CD4-positive, alpha-beta T cell treated with Interleukin-17A for 4 hours (primary cell): Measurements from ENCODE around the gene HM13.
"Not testable (repeated sequence)": the region's sequence is repeated elsewhere in the genome, so short reads cannot be mapped to it uniquely, and the experiment has no call there.

Source experiments
- DNase-seq: peaks from one replicate; pipeline ENCODE4 v3.0.0-alpha.2; 2020; ENCODE audit warnings: mixed read lengths

HM13 gene

DNA sequence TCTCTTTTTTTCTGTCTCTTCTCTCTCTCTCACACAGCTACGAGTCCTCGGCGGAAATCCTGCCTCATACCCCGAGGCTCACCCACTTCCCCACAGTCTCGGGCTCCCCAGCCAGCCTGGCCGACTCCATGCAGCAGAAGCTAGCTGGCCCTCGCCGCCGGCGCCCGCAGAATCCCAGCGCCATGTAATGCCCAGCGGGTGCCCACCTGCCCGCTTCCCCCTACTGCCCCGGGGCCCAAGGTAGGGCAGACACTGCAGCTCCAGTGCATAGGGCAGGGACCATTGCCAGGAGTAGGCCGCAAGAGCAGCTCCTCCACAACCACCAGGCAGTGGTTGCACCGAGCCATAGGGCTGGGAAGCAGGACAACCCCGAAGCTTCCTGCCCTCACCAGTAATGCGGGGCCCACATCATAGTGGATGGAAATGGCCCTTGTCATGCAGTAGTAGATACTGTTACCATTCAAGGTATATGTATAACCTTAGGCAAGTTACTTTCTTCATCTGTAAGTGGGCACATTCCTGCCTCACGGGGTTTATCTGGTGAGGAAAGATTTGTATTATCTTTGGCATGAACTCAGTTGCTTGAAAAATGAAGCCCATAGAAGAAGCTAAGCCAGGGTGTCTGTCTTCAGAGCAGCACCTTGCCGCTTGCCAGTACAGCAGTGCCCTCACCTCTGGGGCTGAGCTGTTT lies 53.9 kb downstream of the HM13 start:
- no peak for DNase-seq

DNA sequence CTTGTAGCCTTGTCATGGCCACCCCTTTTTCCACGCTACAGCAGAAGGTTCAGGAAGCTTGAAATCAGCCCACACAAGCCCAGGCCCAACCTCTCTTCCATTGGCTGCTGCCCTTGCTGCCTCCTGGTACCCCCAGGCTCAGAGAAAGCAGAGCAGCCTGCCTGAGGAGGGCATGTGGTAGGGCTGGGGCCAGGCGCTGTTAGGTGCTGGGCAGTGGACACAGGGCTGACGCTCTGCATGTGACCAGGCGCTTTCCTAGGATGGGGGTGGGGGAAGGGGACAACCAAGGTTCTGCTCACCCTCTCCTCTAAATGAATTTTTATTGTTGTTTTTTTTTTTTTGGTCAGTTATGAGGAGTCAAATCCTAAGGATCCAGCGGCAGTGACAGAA lies 54.5 kb downstream of the HM13 start:
- DNase-seq = no peak

DNA sequence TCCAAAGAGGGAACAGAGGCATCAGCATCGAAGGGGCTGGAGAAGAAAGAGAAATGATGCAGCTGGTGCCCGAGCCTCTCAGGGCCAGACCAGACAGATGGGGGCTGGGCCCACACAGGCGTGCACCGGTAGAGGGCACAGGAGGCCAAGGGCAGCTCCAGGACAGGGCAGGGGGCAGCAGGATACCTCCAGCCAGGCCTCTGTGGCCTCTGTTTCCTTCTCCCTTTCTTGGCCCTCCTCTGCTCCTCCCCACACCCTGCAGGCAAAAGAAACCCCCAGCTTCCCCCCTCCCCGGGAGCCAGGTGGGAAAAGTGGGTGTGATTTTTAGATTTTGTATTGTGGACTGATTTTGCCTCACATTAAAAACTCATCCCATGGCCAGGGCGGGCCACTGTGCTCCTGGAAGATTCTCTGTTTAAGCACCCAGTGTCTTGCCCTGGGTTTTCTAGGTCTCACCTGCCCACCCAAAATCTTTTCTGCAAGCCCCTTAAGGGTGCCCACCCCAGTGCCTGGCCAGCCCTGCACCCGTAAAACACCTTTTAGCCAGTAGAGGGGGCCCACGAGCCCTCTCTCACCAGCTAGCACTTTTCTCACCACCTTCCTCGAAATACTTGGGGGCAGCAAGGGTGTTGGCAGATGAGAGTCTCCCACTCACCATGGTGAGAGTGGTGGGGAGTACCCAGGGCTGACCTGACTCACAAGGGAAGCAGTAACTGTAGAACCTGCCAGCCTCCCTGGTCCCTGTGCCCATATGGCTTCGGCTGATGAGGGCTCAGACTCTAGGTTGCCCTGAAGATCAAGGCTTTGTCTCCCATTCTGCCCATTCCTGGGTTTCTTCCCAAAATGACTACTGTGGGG lies 55.1 kb downstream of the HM13 start:
- DNase-seq = peak; percentile 74

DNA sequence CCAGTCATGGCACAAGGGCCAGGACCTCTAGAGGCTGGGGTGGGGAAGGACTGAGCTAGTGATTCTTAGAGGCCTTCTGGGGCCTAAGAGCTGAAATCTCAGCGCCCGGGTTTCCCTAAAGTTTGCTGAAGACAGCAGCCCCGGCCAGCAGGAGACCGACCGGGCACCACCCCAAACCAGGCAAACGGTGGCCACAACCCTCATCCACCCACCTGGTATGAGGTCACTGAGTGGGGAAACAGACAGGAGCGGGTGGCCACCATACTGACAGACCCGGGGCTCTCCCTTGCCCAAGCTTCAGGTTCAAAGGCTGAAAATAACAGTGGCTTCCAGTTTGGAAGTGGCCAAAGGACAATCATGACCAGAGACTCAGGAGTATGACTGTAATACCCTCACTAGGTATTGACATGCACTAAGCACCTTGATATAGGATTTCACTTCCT lies 55.8 kb downstream of the HM13 start:
- DNase-seq = no peak

- no peak for DNase-seq
Observed at GRCh38 chr20:31570735-31571617, 56.7 kb downstream of the HM13 start.

- DNase-seq = no peak
Observed at GRCh38 chr20:31572042-31572700, 57.9 kb downstream of the HM13 start.

DNA sequence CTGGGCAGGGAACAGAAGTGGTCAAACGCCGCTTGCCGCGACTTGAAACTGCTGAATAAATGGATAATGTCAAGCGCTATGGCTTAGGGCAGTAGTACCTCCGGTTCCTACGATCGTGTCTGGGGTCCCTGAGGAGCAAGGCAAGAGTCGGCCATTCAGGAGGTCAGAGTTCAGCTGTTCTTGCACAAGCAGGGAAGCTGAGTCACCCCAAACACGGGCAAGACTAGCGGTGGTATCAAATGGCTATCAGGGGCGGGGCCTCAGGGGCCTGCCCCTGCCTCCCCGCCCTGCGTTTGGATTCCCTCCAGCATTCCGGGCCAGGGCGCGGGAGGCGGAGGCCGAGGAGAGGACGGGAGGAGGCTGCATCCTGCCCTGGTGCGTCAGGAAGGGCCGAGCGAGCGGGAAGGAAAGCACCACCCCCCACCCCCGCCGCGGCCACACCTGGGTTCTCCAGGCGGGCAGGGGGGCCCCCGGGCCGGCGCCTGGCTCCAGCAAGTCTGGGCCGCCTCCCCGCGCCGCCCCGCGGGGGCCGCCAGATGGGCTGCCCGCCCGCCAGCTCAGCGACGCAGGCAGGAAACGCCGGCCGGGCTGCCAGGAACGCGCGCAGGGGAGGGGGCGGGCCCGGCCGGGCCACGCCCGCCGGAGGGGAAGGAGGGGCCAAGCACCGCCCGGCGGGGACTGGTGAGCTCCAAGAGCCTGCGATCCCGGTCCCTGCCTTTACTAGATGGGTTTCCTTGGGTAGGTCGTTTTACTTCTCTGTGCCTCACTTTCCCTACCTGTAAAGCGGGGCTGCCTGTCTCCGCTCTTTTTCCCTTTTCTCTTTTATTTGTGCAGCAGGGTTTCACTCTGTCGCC lies 58.7 kb downstream of the HM13 start:
- peak; percentile 92 for DNase-seq

DNA sequence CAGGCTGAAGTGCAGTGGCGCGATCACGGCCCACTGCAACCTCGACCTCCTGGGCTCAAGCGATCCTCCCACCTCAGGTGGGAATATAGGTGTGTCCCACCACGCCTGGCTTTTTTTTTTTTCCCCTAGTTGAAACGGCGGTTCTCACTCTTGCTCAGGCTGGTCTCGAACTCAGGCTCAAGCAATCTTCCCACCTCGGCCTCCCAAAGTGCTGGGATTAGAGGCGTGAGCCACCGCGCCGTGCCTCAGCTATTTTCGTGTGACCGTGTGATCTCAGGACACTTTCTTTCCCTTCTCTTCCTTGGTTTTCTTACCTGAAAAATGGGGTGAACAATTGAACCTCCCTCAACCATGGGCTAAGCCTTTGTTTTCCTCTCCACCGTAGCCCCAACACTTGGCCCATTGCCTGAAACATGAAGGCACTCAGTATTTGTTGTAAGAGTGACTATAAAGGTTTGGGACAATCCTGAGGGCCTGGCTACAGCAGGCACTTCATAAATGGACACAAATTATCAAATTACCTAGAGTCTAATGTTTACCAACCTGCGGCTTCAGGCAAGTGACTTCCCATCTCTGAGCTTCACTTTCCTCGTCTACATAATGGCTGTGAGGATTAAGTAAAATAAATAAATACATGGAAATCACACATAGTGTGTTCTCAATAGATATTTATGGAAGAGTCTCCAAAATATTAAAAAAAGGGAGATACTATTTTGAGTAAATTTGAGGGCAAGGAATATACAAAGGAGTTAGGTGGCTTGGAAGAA lies 59.5 kb downstream of the HM13 start:
- DNase-seq = no peak

DNA sequence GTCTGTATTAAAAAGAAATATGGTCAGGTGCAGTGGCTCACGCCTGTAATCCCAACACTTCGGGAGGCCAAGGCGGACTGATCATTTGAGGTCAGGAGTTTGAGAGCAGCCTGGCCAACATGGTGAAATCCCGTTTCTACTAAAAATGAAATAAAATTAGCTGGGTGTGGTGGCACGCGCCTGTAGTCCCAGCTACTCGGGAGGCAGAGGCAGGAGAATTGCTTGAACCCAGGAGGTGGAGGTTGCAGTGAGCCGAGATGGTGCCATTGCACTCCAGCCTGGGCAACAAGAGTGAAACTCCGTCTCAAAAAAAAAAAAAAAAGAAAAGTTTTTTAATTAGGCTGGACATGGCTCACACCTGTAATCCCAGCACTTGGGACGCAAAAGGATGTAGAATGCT lies 60.7 kb downstream of the HM13 start:
- DNase-seq = not testable (repeated sequence)

GRCh38 chr20:31576751-31577150 lies 62.5 kb downstream of the HM13 start:
- DNase-seq = no peak

DNA sequence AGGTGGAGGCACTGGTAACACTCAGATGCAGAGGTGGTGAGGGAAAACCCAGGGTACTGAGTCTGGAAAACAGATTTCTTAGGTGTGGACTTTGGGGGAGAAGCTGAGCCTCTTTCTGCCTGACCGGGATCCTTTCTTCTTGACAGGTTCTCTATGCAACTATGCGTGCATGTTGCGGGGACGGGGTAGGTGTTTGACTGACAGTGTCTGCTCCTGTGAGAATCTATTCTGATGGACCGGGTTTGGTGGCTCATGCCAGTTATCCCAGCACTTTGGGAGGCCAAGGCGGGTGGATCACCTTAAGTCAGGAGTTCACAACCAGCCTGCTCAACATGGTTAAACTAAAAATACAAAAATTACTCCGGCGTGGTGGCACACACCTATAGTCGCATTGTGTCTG lies 63.0 kb downstream of the HM13 start:
- no peak for DNase-seq

DNA sequence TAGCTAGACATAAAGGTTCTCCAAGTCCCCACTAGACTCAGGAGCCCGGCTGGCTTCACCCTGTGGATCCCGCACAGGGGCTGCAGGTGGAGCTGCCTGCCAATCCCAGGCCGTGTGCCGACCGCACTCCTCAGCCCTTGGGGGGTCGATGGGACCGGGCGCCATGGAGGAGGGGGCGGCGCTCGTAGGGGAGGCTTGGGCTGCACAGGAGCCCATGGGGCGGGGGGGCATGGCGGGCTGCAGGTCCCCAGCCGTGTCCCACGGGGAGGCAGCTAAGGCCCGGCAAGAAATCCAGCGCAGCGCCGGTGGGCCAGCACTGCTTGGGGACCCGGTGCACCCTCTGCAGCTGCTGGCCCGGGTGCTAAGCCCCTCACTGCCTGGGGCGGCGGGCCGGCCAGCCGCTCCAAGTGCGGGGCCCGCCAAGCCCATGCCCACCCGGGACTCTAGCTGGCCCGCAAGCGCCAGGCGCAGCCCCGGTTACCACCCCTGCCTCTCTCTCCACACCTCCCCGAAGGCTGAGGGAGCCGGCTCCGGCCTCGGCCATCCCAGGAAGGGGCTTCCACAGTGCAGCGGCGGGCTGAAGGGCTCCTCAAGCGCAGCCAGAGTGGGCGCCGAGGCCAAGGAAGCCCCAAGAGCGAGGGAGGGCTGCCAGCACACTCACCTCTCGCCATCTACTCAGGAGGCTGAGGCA lies 64.4 kb downstream of the HM13 start:
- DNase-seq = no peak

DNA sequence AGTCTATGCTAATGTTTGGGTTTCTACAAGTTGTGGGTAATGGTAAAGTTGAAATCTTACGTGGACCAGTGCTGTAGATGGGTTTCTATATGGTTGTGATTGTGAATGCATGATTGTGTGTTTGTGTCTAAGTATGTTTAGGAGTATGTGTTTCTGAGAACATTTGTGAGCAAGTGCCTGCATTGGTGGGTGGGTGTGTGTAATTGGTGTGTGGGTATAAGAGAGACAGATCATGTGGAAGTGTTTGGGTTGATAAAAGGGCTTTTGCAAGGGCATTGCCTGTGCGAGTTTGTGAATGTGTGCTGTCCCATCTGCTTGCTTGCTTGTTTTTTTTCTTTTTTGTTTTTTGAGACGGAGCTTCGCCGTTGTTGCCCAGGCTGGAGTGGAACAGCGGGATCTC lies 65.0 kb downstream of the HM13 start:
- no peak for DNase-seq

DNA sequence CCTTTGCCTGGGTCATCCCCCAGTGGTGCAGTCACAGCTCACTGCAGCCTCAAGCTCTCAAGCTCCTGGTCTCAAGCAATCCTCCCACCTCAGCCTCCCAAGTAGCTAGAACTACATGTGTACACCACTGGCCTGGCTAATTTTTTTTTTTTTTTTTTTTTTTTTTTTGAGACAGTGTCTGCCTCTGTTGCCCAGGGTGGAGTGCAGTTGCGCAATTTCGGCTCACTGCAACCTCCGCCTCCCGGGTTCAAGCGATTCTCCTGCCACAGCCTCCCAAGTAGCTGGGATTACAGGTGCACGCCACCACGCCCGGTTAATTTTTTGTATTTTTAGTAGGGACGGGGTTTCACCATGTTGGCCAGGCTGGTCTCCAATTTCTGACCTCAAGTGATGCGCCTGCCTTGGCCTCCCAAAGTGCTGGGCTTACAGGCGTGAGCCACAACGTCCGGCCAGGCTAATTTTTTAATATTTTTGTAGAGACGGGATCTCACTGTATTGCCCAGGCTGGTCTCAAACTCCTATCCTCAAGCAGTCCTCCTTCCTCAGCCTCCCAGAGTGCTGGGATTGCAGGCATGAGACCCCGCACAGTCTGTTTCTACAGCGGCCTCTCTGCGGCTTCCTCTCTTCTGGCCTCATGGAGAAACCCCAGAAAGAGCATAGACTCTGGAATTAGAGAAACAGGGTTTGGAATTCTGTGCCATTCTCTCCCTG lies 65.9 kb downstream of the HM13 start:
- DNase-seq = not testable (repeated sequence)

- DNase-seq = no peak
Observed at GRCh38 chr20:31580706-31581105, 66.5 kb downstream of the HM13 start.

GRCh38 chr20:31581391-31581790 lies 67.1 kb downstream of the HM13 start:
- DNase-seq = no peak

GRCh38 chr20:31587545-31588389 lies 73.5 kb downstream of the HM13 start:
- DNase-seq = peak; percentile 26

- no peak for DNase-seq
Observed at GRCh38 chr20:31590717-31591225, 76.5 kb downstream of the HM13 start.
